ENCODE data around the gene DSPP.

DSPP gene

GRCh38 chr4:87632469-87632868 lies 24.1 kb downstream of the DSPP start:
- DNase-seq = no peak

GRCh38 chr4:87633243-87633642 lies 24.9 kb downstream of the DSPP start:
- no peak for DNase-seq

- no peak for DNase-seq
These were observed 36.0 kb downstream of the DSPP start for GRCh38 chr4:87644286-87644685.

GRCh38 chr4:87649980-87650379 lies 41.7 kb downstream of the DSPP start, which contains the start of gene DMP1:
Gene DMP1 (plus strand): TSS chr4:87650280. CDS start chr4:87656493, 6,213 bp downstream.
- DNase-seq = no peak

GRCh38 chr4:87650938-87651337 lies 42.6 kb downstream of the DSPP start:
- DNase-seq = no peak

GRCh38 chr4:87651941-87652340 lies 43.6 kb downstream of the DSPP start:
- DNase-seq = no peak

GRCh38 chr4:87654487-87655044 lies 46.2 kb downstream of the DSPP start:
- no peak for DNase-seq

- DNase-seq = no peak
These were observed 49.2 kb downstream of the DSPP start for GRCh38 chr4:87657525-87657924.

- DNase-seq = no peak
These were observed 51.1 kb downstream of the DSPP start for GRCh38 chr4:87659247-87659931.

GRCh38 chr4:87662871-87663270 lies 54.5 kb downstream of the DSPP start:
- DNase-seq = no peak

Data from amniotic stem cell (primary cell).